ENCODE results near the gene CADM4.

- TF ChIP-seq, protein P1, sequence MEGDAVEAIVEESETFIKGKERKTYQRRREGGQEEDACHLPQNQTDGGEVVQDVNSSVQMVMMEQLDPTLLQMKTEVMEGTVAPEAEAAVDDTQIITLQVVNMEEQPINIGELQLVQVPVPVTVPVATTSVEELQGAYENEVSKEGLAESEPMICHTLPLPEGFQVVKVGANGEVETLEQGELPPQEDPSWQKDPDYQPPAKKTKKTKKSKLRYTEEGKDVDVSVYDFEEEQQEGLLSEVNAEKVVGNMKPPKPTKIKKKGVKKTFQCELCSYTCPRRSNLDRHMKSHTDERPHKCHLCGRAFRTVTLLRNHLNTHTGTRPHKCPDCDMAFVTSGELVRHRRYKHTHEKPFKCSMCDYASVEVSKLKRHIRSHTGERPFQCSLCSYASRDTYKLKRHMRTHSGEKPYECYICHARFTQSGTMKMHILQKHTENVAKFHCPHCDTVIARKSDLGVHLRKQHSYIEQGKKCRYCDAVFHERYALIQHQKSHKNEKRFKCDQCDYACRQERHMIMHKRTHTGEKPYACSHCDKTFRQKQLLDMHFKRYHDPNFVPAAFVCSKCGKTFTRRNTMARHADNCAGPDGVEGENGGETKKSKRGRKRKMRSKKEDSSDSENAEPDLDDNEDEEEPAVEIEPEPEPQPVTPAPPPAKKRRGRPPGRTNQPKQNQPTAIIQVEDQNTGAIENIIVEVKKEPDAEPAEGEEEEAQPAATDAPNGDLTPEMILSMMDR (IDR thresholded peaks at IDR 0.05): no peak
- TF ChIP-seq POLR2A (IDR thresholded peaks at IDR 0.05): no peak
Measured at GRCh38 chr19:43605875-43606568, 33.6 kb downstream of the CADM4 start.
